ENCODE measurements around the gene FKBP11. TPM values are rescaled to one million over a fixed set of nuclear protein-coding genes. Genes with fewer than 3 reads are reported as not detected.
"Not testable (repeated sequence)": the region's sequence is repeated elsewhere in the genome, so short reads cannot be mapped to it uniquely, and the experiment has no call there.

FKBP11 gene
- polyA plus RNA-seq, 3 donors = 10.9 to 15.0 (median 12.2) TPM

DNA sequence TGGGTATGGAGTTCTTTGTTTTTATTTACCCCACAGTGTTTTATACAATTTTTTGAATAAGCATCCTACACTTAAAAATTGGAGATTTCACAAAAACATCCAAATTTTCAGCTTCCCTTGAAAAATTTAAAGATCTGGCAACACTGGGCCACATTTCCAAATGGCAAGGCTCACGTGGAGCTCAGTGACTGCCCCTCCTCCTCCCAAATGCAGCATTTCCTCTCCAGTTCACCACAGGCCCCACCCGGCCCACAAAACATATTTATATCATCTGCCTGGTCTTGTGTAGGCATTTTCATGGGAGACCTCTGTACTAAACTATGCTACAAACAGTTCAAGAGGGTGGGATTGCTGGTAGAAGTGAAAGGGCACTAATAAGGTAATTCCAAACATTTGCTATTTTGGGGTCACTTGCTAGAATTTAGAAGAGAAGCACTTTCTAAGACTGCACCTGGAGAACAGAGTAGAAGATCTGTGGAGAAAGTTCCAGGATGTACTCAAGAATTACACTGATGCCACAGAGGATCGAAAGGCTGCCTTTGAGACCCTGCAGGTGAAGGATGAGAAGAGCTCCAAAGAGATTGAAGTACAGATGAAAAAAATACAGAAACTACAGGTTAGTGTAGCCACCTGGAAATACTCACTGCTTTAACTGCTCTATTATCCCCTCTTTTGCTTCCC, 7.3 kb downstream of the FKBP11 start:
- DNase-seq (ENCODE audit: low read depth in 3 of 3, low spot score in 2 of 3) = no peak

DNA sequence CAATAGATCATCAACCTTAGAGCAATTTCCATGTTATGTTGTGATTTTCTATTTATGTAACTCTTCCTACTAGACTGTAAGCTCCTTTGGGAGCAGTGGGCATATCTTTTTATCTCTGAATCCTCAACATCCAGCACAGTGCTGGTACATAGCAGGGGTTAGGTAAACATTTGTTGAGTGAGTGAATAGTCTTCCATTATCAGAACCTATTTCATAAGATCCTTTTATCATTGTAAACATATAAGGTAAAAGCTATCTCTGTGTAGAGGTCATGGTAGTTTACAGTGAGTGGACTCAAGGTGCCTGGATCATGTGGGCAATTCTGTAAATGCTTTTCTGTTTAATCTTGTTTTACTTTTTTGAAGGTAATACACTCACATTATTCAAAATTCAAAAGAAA, 15.1 kb downstream of the FKBP11 start:
- DNase-seq (ENCODE audit: low read depth in 3 of 3, low spot score in 2 of 3) = no peak

DNA sequence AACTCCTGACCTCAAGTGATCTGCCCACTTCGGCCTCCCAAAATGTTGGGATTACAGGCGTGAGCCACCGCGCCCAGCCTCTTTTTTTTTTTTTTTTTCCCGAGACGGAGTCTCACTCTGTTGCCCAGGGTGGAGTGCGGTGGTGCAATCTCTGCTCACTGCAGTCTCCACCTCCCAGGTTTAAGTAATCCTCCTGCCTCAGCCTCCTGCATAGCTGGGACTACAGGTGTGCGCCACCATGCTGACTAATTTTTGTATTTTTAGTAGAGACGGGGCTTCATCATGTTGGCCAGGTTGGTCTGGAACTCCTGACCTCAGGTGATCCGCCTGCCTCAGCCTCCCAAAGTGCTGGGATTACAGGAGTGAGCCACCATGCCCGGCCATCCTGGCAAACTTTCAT, 15.6 kb downstream of the FKBP11 start:
- DNase-seq (ENCODE audit: low read depth in 3 of 3, low spot score in 2 of 3) = not testable (repeated sequence)

DNA sequence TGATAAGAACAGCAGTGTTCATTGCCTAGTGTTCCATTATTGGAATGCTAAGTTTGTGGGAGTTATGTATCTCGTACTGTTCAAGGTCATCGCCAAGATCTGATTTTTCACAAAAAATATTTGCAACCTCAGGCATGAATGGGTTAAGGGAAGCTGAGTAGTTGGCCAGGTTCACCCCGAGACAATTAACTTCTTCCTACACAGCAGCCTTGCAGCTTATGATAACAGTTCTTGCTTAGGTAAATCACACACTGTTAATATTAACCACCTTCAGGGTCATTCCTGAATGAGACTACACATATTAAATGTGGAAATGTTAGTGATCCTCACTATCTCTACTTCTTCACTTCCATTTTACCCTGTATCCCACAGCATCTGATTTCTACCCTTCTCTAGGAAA, 18.0 kb downstream of the FKBP11 start:
- DNase-seq (ENCODE audit: low read depth in 3 of 3, low spot score in 2 of 3) = no peak

DNA sequence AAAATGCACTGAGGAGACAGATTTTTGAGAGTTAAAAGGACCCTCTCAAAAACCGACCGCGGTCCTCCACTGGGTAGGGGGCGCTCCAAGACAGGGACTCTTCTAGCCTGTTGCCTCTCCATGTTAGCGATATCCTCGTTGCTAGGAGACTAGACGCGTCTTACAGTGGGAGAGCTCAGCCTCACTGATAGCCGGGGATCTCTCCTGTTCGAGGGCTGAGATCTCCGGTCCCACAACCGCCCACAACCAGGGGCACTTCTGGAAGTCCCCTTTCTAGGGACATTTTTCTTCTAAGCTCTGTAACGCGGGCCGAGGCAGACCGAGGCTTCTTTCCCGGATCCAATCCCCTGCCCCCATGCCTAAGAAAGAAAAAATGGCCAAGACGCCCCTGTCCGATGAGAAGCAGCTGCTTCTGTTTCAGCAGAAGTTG, 21.3 kb downstream of the FKBP11 start:
- DNase-seq (ENCODE audit: low read depth in 3 of 3, low spot score in 2 of 3) = peak in 2 of 3 donors; percentile 77 to 92

DNA sequence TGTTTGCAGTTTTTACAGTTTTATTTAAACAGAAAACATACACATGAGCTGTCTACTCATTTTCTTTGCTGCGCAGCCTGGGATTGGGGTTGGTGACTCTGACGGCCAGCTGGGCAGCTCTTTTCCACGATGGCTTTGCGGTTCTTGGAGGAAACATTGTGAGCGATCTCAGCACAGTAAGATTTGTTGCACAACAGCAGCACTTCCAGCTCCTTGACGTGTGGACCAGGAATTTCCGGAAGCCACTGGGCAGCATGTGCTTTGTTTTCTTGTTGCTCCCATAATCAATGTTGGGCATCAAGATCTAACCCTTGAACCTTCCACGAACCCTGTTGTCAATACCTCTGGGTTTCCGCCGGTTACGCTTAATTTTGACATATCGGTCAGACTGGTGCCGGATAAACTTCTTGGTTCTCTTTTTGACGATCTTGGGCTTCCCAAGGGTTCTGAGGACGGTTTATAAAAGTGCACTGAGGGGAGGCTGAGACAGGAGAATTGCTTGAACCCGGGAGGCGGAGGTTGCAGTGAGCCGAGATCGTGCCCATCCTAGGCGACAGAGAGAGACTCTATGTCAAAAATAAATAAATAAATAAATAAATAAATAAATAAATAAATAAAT, 21.8 kb downstream of the FKBP11 start:
- no peak for DNase-seq (ENCODE audit: low read depth in 3 of 3, low spot score in 2 of 3)

DNA sequence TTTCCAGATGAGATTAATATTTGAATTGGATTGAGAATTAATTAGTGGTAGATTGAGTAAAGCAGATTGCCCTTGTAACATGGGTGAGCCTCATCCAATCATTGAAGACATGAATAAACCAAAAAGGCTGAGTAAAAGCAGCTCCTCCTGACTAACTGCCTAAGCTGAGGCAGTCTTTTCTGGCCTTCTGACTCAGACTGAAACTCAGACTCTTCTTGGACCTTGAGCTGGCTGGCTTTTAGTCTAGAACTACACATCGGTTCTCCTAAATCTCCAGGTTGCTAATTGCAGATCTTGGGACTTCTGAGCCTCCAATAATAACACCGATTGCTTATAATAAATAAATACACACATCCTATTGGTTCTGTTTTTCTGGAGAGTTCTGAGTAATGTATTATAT, 24.0 kb downstream of the FKBP11 start:
- DNase-seq (ENCODE audit: low read depth in 3 of 3, low spot score in 2 of 3) = no peak

DNA sequence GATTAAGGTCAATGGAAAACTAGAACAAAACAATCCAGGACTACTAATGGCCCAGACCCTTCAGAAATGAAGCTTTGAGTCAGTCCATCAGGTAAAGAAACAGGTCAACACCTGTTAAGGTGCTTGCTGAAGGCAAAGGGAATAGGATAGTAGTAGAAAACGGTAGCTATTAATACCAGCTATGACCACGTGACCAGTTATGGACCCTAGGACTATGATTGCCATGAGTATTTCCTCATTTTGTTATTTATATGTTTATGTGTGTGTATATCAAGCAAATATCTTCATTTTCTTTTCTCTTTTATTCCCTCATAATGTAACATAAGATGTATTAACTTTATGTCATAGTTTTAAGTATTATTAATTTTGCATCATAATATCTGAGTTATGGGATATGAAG, 25.6 kb downstream of the FKBP11 start:
- no peak for DNase-seq (ENCODE audit: low read depth in 3 of 3, low spot score in 2 of 3)

DNA sequence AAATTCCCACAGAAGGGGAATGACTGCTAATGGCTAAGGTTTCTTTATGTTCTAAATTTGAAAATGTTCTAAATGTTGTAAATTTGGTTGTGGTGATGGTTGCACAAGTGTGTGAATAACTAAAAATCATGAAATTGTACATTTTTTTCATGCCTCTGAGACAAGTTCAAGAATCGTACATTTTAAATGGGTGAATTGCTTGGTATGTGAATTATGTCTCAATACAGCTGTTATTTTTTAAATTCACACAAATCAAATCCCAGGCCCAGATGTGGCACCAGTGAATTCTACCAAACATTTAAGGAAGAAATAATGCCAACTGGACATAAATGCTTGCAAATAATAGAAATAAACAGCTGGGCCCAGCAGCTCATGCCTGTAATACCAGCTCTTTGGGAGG, 31.0 kb downstream of the FKBP11 start:
- no peak for DNase-seq (ENCODE audit: low read depth in 3 of 3, low spot score in 2 of 3)

DNA sequence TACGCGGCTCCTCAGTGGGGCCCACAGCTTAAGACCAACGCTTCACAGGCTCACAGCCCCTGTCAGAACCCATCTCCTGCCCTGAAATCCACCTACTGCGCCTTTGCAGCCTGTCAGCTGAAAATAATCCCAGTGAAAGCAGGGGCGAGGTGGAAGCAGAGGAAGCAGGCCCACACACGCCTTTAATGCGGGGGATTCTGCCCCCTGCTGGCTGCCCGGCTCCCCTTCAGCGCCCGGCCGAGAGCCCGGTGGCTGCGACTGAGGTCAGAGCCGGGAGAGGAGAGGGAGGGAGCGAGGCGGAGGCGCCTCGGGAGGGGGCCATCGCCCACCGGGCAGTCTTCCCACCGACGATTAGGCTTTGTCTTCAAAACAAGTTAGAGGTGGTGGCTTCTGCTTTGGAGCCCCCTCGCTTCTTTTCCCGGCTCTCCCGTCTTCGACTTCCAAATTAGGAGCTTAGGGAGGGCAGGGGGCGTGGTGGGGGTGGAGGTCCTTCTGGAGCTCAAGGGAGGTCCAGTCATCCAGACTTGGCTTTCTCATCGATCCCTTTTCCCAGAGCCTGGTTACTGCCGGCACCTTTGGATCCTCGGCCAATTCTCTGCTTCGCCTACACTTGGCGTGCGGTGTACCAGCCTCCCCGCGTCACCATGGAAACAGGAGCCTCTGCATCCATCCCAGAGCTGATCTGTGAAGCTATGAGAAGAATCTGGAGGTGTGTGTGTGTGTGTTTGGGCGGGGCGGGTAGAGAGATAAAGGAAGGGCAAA, 34.5 kb downstream of the FKBP11 start:
- peak; percentile 47 to 65 (median 62) for DNase-seq (ENCODE audit: low read depth in 3 of 3, low spot score in 2 of 3)

DNA sequence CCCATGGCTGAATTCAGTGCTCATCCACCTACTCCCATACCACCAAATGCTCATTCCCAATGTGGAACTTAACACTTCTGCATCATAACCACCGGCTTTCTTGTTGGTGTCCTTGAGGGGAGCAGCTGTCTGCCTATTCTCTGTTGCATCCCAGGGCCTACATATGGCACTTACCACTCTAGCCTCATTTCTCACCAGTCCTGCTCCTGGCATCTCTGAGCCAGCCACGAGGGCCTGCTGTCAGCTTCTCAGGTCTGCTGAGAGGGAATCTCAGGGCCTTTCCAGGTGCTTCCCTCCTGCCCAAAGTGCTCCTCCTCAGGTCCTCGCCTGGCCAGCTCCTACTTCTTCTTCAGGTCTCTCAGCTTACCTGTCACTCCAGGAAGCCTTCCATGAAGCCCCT, 35.6 kb downstream of the FKBP11 start:
- no peak for DNase-seq (ENCODE audit: low read depth in 3 of 3, low spot score in 2 of 3)

DNA sequence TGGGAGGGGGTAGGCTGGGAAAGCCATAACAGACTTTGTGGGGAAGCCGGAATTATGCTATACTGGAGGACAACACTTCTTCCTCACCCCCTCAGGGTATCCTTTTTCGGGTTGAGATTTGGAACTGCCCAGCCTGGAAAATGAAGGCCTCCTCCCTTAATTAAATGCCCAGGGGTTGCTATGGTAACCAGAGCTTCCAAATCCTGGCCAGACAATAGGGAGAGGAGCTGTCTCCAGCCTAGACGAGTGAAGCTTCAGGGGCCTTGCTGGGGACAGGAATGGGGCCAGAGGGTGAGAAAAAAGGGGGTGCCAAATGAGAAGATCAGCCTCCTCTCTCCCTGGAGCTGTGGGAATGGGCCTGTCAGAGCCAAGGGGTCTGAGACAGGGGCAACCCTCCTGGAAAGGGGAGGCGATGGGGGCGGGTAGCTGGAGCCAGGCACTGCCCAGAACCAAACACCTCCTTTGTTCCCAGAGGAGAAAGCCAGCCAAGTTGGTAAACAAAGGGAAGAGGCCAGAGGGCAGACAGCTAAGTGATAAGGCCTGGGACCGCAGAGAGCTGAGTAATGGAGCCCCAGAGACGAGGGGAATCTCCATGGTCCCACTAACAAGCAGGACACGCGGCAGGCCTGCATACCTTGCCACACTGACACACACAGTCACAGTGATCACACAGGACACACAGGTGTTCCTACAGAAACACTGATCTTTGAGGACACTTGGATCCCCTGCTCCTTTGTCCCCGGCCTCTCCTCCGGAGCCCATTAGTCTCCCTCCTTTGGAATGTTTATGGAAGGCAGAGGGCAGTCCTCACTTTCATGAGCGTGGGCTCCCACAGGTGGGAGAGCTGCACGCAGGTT, 41.8 kb downstream of the FKBP11 start:
- DNase-seq (ENCODE audit: low read depth in 3 of 3, low spot score in 2 of 3) = no peak

DNA sequence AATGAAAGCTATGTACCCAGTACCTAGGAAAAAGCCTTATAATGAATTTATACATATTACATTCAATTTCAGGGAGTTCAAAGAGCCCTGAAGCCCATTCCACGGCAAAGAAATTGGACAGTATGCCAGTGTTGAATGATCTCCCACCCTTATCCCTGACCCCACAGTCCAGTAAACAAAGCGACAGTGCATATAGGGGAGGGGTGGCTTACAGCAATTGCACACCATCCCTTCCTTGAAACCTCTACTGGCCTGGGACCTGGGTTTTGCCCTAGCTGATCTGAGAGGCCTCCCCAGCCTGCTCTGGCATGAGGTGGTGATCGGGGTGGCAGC, 42.4 kb downstream of the FKBP11 start:
- DNase-seq (ENCODE audit: low read depth in 3 of 3, low spot score in 2 of 3) = no peak

DNA sequence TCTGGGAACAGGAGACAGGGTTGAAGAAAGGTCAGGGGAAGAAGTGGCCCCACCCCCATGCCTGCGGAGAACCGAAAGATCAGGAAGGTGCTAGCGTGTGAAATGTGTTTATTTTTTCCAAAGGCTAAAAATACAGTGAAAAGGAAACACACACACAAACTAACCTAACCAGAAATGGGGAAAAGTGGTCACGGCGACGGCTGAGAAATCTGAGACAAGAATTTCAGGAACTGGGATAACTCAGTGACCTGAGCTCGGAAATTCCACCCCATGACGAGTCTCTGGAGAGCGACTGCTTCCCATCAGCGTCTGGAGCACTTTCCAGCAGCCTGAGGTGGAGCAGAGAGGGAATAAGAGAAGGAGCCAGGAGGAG, 43.0 kb downstream of the FKBP11 start:
- DNase-seq (ENCODE audit: low read depth in 3 of 3, low spot score in 2 of 3) = no peak

DNA sequence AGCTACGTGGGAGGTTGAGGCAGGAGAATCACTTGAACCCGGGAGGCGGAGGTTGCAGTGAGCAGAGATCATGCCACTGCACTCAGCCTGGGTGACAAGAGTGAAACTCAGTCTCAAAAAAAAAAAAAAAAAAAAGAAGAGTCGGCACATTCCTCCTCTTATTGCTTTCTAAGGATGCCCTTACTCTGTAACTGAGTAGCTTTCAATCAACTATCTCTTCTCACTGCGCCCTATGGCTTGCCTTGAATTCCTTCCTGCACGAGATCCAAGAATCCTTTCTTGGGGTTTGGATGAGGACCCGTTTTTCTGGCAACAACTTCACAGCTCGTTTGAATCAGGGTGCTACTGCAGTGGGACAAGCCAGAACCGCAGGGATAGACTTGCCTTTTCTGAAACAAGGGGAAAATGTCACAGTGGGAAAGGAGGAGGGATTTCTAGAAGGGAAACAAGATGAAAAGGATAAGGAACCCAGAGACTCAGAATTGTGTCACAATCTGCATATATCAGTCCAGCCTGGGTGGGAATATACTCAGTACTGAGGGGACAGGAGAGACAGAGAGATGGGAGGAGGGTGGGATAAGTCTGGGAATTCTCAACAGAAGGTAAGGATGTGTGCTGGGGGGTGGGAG, 43.5 kb downstream of the FKBP11 start:
- no peak for DNase-seq (ENCODE audit: low read depth in 3 of 3, low spot score in 2 of 3)

DNA sequence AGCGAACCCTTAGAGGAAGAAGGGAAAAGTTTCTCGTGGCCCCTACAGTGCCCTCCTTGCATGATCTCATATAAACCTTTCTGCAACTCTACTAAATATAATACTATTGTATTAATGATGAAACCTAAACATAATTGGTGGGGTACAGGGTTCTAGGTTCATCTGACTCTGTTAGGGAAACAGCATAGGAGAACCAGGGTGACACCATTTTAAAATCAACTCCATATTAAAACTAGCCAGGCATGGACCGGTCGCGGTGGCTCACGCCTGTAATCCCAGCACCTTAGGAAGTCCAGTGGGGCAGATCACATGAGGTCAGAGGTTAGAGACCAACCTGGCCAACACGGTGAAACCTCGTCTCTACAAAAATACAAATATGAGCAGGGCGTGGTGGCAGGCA, 44.6 kb downstream of the FKBP11 start:
- no peak for DNase-seq (ENCODE audit: low read depth in 3 of 3, low spot score in 2 of 3)

DNA sequence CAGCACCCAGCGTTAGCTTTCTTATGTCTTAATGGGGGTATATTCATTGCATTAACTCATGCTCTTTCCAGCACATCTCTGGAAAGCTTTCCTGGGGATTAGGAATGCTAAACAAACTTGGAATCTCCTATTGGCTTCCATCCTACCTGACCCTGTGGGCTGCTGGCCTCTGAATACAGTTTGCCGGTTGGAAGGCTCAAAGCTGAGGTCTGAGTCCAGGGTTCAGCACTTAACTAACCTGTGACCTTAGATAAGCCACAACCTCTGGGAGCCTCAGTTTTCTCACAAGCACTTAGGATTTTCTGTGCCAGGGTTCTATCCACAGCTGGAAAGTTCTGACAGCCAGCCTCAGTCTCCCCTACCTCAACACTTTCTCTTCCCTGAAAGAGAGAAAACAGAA, 46.7 kb downstream of the FKBP11 start:
- no peak for DNase-seq (ENCODE audit: low read depth in 3 of 3, low spot score in 2 of 3)

DNA sequence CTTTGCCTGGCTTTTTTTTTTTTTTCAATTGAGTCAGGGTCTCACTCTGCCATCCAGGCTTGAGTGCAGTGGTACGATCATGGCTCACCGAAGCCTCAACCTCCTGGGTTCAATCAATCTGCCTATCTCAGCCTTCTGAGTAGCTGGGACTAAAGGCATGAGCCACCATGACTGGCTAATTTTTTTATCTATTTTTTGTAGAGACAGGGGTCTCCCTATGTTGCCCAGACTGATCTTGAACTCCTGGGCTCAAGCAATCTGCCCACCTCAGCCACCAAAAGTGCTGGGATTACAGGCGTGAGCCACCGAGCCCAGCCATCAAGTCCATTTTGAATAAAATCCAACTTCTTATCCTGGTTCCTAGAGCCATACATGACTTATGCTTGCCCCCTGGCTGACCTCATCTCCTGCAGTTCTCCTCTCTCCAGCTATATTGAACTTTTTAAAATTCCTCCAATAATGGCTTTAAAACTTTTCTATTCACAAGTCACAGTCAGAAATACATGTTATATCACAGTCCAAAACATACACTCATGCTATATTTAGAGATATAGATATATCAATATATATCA, 49.3 kb downstream of the FKBP11 start:
- DNase-seq (ENCODE audit: low read depth in 3 of 3, low spot score in 2 of 3) = no peak

DNA sequence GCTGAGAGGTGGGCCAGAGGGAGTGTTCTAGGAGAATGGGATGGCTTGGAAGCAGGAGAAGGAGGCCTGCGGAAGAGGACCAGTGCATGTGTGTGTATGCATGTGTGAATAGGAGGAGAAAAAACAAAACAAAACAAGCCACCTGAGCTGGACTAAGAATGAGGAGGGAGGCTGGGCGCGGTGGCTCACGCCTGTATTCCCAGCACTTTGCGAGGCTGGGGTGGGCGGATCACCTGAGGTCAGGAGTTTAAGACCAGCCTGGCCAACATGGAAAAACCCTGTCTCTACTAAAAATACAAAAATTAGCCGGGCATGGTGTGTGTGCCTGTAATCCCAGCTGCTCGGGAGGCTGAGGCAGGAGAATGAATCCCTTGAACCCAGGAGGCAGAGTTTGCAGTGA, 51.8 kb downstream of the FKBP11 start:
- not testable (repeated sequence) for DNase-seq (ENCODE audit: low read depth in 3 of 3, low spot score in 2 of 3)

DNA sequence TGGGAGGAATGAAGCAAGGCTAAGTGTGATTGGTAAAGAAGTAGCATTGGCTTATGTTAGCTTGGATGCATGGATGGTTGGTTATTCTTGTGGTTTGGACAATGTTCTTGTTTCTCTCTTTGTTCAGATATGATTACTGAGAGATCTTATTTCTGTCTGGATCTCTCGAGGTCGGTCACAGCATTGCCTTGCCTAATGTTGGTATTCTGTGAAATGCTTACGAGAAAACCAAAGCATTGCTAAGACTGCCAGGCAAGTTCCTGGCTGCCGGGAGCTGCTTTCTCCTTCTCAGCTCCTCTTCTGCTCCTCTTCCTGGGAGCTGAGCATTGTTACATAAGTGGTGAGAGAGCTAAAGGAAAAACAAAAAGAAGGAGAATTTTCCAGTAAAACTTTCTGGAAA, 52.2 kb downstream of the FKBP11 start:
- no peak for DNase-seq (ENCODE audit: low read depth in 3 of 3, low spot score in 2 of 3)
